Activated T-cell treated with anti-CD3 and anti-CD28 coated beads, Interleukin-2, amount 50 U/mL, for 1 hour (primary cell): ENCODE results near the gene RNF43.

Experiments
- DNase-seq: peaks from one replicate; pipeline ENCODE4 v3.0.0-alpha.2; 2020

Gene RNF43

GRCh38 chr17:58381124-58382035 is 36.0 kb downstream of the RNF43 start:
- DNase-seq: no peak

DNA sequence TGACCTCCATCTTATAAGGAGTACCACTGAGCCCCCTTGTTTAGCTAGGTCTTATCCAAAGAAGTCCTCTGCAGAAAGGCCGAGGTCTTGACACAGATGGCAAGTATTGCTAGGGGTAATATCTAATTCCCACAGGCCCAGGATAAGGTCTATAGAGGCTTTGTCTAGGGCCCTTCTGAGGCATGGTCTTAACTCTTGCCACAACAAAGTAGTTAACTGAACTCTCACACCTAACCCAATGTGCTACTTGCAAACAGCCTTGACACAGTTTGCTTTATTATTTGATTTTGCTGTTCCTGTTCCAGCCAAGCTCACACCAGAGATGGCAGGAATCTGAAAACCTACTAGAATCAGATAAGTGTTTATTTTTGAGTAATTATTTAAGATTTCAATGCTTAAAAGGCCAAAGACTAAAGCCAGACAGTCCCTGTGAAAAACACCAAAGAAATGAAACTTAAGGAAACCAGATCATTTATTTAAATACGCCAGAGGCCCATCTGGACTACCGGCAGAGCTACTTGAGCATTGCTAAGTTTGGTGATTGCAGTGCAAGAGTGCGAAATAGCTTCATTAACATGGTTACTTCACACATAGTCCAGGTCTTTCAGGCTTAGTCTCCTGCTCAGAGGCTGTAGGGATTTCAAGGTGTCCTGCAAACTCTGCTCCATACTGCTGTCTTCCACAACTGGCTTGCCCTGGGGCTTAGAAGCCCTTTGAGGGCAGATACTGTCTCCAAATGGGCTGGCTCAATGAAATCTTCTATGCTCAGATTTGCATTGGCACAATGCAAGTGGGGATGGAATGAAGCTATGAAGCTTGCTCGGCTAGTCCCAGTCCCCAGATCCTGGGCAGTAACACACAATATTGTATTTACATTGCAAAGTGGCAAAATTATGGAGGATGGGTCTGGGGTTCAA is 36.9 kb downstream of the RNF43 start:
- no peak for DNase-seq

- no peak for DNase-seq
These were observed 37.9 kb downstream of the RNF43 start for GRCh38 chr17:58379511-58379824.

- DNase-seq: no peak
These were observed 38.4 kb downstream of the RNF43 start for GRCh38 chr17:58378733-58379510.

DNA sequence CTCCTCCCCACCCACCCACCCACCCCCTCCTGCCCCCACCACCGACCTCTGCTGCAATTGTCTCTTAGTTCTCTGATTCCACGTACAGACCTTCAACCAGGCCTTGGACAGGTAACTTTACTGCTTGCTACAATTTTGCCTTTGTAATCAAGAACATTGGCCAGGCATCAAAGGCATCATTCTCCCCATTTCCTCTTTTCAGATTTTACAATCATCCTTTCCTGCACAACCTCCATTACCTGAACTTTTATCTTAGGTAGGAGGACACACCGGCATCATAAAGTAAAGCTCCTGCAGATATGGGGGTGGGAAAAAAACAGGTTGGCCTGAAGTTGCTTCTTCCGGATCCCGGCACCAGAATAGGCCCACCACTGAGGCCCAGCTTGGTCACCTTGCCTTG is 39.7 kb downstream of the RNF43 start:
- DNase-seq: no peak

GRCh38 chr17:58377093-58377601 is 40.2 kb downstream of the RNF43 start:
- no peak for DNase-seq

DNA sequence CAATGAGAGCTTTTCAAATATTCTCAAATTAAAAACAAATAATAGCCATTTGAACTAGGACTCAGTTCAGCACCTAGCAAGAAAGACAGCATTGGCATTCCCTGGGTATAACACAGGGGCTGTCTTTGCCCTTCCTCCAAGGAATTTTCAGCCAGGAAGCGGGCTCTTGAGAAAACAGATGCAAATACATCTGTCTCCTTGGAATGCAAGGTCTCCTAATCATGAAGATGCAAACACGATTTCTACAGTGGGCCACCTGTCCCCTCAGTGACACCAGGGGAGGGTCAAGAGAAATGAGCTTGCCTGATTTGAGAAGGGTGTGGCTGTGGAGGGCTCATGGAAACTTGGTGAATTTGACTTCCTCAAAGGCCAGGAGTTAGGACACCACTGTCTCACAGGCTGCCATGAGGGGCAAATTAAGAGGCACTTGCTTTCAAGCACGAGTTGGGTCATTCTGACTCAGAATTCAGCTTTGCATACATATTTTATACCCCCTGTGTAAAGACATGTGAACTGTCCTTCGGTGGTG is 40.8 kb downstream of the RNF43 start:
- DNase-seq: no peak

DNA sequence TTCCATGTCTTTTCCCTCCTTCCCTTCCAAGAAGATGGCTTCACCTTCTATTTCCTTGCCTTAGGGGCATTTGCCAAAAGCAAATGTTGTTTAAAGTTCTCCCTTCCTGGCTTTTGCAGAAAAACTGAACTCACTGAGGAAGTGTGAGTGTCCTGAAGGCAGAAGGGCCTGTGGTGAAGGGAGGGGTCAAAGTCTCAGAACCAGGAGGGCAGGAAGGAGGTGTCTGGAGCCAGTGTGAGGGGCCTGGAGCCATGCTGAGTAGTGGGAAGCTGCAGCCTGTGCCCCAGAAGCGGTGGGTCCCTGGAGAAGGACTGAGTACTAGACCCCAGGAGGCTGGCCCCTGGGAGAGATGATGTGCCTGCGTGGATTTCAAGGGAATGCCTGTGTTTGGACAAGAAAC is 41.5 kb downstream of the RNF43 start:
- DNase-seq: no peak

- DNase-seq: no peak
These were observed 42.1 kb downstream of the RNF43 start for GRCh38 chr17:58375256-58375655.

GRCh38 chr17:58373923-58374322 is 43.4 kb downstream of the RNF43 start:
- DNase-seq: no peak

DNA sequence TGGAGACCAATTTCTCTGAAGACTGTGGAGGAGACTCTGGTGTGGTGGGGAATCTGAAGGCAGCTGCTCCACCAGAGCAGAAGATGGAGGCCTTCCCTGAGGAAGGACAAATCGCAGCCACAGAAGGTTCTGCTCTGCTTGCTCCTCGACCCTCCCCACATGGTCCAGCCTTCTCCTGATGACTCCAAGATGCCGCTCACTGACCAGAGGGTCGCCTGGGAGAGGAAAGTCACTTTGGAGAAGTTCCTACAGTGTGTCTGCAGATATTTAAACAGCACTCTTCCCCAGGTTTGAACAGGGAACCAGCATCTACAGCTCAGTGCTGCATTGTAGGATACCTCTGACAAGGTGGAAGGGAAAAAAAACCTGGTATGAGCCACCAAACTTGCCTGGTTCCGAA is 44.3 kb downstream of the RNF43 start:
- DNase-seq: no peak

DNA sequence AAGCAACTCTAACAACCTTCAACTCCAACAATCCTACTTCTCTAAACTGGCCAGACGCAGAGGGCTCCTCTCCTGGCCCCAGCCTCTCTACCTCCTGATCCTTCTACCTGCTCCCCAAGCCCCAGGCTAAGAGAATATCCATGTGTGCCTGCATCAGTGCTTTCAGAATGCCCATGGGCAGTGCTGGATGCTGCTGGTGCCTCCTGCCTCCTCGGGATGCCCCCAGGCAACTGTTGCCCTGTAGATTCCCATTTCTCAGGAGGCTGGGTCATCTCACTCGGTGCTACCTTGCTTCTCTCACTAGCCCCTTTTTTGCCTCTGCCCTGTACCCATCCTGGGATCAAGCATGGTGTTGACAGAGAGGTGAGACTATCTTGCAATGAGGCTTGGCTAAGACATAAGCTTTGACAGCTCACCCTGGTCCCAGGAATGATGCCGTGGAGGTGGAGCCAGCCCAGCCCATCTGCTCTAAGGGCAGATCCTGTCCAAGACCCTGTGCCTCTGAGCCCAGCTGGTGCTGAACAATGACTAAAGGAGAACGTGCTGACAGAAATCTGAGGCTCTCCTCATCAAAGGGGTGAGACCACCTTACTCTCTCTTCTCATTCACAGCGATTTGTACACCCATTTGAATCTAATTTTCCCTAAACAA is 45.9 kb downstream of the RNF43 start:
- DNase-seq: no peak

GRCh38 chr17:58370716-58371115 is 46.6 kb downstream of the RNF43 start:
- DNase-seq: no peak

DNA sequence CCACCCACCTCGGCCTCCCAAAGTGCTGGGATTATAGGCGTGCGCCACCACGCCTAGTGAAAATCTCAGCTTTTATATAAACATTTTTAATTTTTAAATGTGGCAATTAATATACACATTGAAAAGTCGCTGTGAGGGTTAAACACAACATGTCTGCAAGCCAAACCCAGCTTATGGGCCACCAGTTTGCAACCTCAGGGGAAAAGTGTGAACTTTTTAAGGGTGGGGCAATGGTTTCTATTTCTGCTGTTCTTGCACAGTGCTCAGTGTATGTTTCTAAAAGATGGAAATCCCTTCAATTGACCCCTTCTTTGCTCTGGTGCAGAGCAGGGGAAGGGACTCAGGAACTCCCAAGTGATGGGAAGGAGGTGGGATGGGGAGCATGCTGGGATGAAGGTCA is 47.0 kb downstream of the RNF43 start:
- DNase-seq: no peak

GRCh38 chr17:58369214-58370031 is 47.9 kb downstream of the RNF43 start:
- DNase-seq: no peak

DNA sequence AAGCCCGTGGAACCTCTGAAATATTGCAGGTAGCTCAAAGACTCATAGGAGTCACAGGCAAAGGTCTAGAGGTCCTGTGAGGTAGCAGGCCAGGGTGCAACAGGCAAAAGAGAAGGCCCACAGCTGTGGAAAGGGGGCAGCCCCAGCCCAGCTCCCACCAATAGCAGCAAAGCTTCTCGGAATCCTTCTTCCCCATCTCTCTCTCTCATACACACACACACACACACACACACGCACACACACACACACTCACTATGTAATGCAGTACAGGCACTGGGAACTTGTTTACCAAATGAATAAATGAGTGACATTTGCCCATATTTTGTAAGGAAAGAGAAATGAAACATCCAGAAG is 48.5 kb downstream of the RNF43 start:
- no peak for DNase-seq
